Neural progenitor cell (in vitro differentiated cells): Measurements from ENCODE around the gene ACTR3. TPM values are rescaled to one million over a fixed set of nuclear protein-coding genes. Genes with fewer than 3 reads are reported as not detected.

Experiments
- DNase-seq: peaks from one replicate; pipeline ENCODE4 v3.0.0-alpha.2; 2016; ENCODE audit warnings: low spot score
- H2AFZ ChIP-seq: fragments of 200-600 bp; sonication (generic); replicated peaks from 2 replicates; pipeline ENCODE4 v1.6.1; 2016; ENCODE audit warnings: antibody characterized with exemption
- H3F3A ChIP-seq: fragments of 200-600 bp; sonication (generic); 2 replicates; pipeline ENCODE4 v1.6.1; 2016; ENCODE audit warnings: antibody characterized with exemption, low read depth
- H3K27ac ChIP-seq: fragments of 200-600 bp; sonication (generic); 2 replicates; pipeline ENCODE4 v1.5.1; 2016; ENCODE audit warnings: mild to moderate bottlenecking
- H3K27me3 ChIP-seq: fragments of 200-600 bp; sonication (generic); 2 replicates; pipeline ENCODE4 v1.6.1; 2016; ENCODE audit warnings: mild to moderate bottlenecking, moderate library complexity
- H3K36me3 ChIP-seq: fragments of 200-600 bp; sonication (generic); 2 replicates; pipeline ENCODE4 v1.5.1; 2016
- H3K4me1 ChIP-seq: fragments of 200-600 bp; sonication (generic); 2 replicates; pipeline ENCODE4 v1.6.1; 2016; ENCODE audit warnings: mixed run types
- H3K4me2 ChIP-seq: fragments of 200-600 bp; sonication (generic); 2 replicates; pipeline ENCODE4 v1.6.1; 2016
- H3K4me3 ChIP-seq: fragments of 200-600 bp; sonication (generic); 2 replicates; pipeline ENCODE4 v1.5.1; 2016
- H3K79me2 ChIP-seq: fragments of 200-600 bp; sonication (generic); 2 replicates; pipeline ENCODE4 v1.6.1; 2016; ENCODE audit warnings: low read depth
- H3K9ac ChIP-seq: fragments of 200-600 bp; sonication (generic); 2 replicates; pipeline ENCODE4 v1.6.1; 2016
- H3K9me3 ChIP-seq: fragments of 200-600 bp; sonication (generic); 2 replicates; pipeline ENCODE4 v1.5.1; 2016; ENCODE audit warnings: low read depth
- H4K20me1 ChIP-seq: fragments of 200-600 bp; sonication (generic); 2 replicates; pipeline ENCODE4 v1.6.1; 2016; ENCODE audit warnings: low read depth
- H3K27ac Mint-ChIP-seq: 3 replicates; pipeline ENCODE4 v1.8.0; 2021; ENCODE audit warnings: mixed read lengths
- H3K27me3 Mint-ChIP-seq: 2 replicates; pipeline ENCODE4 v1.8.0; 2022; ENCODE audit warnings: low read depth, mild to moderate bottlenecking, inconsistent platforms, moderate library complexity, mixed read lengths; ENCODE audit not compliant: insufficient read depth
- H3K36me3 Mint-ChIP-seq: 3 replicates; pipeline ENCODE4 v1.8.0; 2021; ENCODE audit warnings: mixed read lengths
- H3K4me1 Mint-ChIP-seq: 3 replicates; pipeline ENCODE4 v1.8.0; 2021; ENCODE audit warnings: mixed read lengths
- H3K4me3 Mint-ChIP-seq: 3 replicates; pipeline ENCODE4 v1.8.0; 2021; ENCODE audit warnings: mild to moderate bottlenecking, moderate library complexity, mixed read lengths
- H3K9me3 Mint-ChIP-seq: 3 replicates; pipeline ENCODE4 v1.8.0; 2020; ENCODE audit warnings: mixed read lengths
- EZH2 ChIP-seq: fragments of 200-600 bp; sonication (generic); IDR thresholded peaks from 2 replicates; pipeline ENCODE4 v1.6.1; 2017; ENCODE audit warnings: antibody characterized with exemption, mild to moderate bottlenecking, moderate library complexity
- EZH2phosphoT487 ChIP-seq: fragments of 200-600 bp; sonication (generic); IDR thresholded peaks from 2 replicates; pipeline ENCODE4 v1.6.1; 2017; ENCODE audit warnings: antibody characterized with exemption
- total RNA-seq: library from RNA; depleted of rRNA; stranded (reverse); fragments of >200 nt; gene quantifications from 2 replicates; pipeline ENCODE4 v1.2.3, GENCODE V29; 2015; ENCODE audit warnings: low replicate concordance
- TF ChIP-seq, protein P1 (sequence below): fragments of 200-600 bp; sonication (generic); IDR thresholded peaks from 2 replicates; pipeline ENCODE4 v1.5.1; 2017; ENCODE audit warnings: antibody characterized with exemption, mild to moderate bottlenecking

Gene ACTR3
- total RNA-seq, 1 donor from 2014 or later, result 175 TPM

DNA sequence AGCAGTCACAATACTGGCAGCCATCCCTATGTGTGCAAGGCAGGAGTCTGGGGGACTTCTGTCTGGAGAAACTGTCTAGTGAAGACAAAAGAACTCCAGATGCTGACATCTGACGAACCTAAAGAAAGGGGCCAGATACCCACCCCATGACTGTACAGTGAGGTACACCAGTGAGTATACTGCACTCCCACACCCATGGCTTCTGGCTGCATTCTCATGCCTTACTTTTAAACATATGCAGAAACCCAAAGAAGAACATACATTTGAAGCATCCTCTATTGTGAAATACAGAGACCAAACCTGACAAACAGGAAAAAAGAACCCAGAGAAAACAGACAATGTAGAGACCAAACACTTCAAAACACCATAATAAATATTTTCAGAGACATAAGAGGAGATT, 102.2 kb downstream of the ACTR3 start:
- Mint-ChIP-seq H3K36me3 (no peaks in the 10 kb centered on the region), H3K27ac (no peak overlapping the region), H3K9me3 (no peaks in the 10 kb centered on the region), H3K27me3 (peaks cover 11% of the 10 kb centered on the region), H3K4me1 (no peaks in the 10 kb centered on the region), H3K4me3 (no peak overlapping the region)
- Histone ChIP-seq H3K4me2 (no peak overlapping the region), H3K4me1 (no peaks in the 10 kb centered on the region), H3K4me3 (no peak overlapping the region), H3F3A (no peaks in the 10 kb centered on the region), H3K9me3 (no peaks in the 10 kb centered on the region), H3K9ac (no peak overlapping the region), H3K36me3 (no peaks in the 10 kb centered on the region), H4K20me1 (no peaks in the 10 kb centered on the region), H2AFZ (no peak overlapping the region), H3K27me3 (no peaks in the 10 kb centered on the region), H3K79me2 (no peaks in the 10 kb centered on the region), H3K27ac (no peak overlapping the region)
- TF ChIP-seq EZH2, result no peak
- TF ChIP-seq EZH2phosphoT487, result no peak
- TF ChIP-seq, protein P1, sequence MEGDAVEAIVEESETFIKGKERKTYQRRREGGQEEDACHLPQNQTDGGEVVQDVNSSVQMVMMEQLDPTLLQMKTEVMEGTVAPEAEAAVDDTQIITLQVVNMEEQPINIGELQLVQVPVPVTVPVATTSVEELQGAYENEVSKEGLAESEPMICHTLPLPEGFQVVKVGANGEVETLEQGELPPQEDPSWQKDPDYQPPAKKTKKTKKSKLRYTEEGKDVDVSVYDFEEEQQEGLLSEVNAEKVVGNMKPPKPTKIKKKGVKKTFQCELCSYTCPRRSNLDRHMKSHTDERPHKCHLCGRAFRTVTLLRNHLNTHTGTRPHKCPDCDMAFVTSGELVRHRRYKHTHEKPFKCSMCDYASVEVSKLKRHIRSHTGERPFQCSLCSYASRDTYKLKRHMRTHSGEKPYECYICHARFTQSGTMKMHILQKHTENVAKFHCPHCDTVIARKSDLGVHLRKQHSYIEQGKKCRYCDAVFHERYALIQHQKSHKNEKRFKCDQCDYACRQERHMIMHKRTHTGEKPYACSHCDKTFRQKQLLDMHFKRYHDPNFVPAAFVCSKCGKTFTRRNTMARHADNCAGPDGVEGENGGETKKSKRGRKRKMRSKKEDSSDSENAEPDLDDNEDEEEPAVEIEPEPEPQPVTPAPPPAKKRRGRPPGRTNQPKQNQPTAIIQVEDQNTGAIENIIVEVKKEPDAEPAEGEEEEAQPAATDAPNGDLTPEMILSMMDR, result no peak
- DNase-seq, result no peak

DNA sequence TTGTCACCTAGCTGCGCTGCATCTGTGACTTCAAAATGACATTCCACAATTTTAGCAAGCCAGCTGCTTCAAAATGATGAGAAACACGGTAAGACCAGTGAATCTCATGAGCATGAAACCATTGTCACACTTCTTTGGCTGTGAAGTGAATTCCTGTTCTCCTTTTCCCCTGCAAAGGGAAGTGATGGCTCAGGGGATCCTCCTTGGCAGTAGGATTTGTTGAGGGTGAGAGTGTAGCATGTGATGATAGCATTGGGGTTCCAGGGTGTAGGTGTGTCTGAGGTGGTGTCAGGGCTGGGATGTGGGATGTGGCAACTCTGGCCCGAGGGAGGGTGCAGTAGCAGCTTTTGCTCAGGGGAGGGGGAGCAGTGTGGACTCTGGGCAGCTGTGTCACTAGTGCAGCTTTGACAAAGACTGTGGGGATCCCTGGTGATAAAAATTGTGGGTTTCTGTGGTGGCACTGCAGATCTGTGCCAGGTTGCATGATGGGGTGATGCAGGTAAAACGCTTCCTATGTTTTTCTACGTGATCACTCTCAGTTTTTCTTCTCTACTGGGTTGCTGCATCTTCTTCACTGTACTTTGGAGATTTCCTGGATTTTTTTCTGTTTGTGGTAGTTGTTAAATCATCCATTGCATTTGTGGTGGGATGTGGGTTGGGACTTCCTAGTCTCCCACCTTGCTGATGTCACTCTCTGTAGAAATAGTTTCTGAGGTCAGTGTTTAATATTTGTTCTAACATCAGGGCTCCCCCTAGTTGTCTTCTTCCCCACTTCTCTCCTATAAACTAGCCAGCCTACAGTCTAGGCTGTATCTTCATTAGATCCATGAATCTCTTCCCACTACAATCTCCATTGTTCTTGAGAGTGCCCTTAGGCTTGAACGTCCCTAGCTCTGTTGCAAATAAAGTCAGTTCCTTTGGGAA, 107.0 kb downstream of the ACTR3 start:
- Histone ChIP-seq H2AFZ (no peak overlapping the region), H3K4me3 (no peak overlapping the region), H3K27ac (no peak overlapping the region), H3K27me3 (no peaks in the 10 kb centered on the region), H4K20me1 (no peaks in the 10 kb centered on the region), H3F3A (no peaks in the 10 kb centered on the region), H3K79me2 (no peaks in the 10 kb centered on the region), H3K4me1 (no peaks in the 10 kb centered on the region), H3K36me3 (no peaks in the 10 kb centered on the region), H3K9me3 (no peaks in the 10 kb centered on the region), H3K9ac (no peak overlapping the region), H3K4me2 (no peak overlapping the region)
- DNase-seq, result no peak
- no peaks in the 10 kb centered on the region for H3K36me3 Mint-ChIP-seq
- TF ChIP-seq EZH2 (no peak), EZH2phosphoT487 (no peak)
- TF ChIP-seq, protein P1, result no peak
- peaks cover 10% of the 10 kb centered on the region for H3K27me3 Mint-ChIP-seq
- no peaks in the 10 kb centered on the region for H3K9me3 Mint-ChIP-seq
- no peak overlapping the region for H3K4me3 Mint-ChIP-seq
- peaks cover 11% of the 10 kb centered on the region for H3K4me1 Mint-ChIP-seq
- H3K27ac Mint-ChIP-seq, result no peak overlapping the region

DNA sequence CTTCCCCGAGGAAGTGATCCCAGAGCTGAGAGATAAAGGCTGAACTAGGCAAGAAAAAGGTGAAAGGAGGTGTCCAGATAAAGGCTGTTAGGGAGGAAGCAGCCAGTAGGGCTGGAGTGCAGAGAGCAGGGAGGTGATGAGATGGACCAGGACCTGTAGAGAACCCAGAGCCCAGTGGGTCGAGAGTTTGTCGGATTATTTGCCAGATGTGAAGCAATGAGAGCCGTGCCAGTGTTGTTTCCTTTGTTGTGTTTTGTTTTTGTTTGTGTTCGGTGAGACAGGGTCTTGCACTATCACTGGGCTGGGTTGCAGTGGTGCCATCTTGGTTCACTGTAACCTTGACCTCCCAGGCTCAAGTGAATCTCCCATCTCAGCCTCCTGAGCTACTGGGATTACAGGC, 111.3 kb downstream of the ACTR3 start:
- TF ChIP-seq EZH2phosphoT487 (no peak), EZH2 (no peak)
- TF ChIP-seq, protein P1, result no peak
- Mint-ChIP-seq H3K4me3 (no peak overlapping the region), H3K27ac (peak overlapping the region; percentile 60), H3K27me3 (peaks cover 13% of the 10 kb centered on the region), H3K9me3 (peaks cover 6% of the 10 kb centered on the region), H3K4me1 (peaks cover 18% of the 10 kb centered on the region), H3K36me3 (no peaks in the 10 kb centered on the region)
- no peaks in the 10 kb centered on the region for H3K27me3 ChIP-seq
- no peak overlapping the region for H3K4me3 ChIP-seq
- no peaks in the 10 kb centered on the region for H3K4me1 ChIP-seq
- DNase-seq, result no peak
- no peaks in the 10 kb centered on the region for H3K9me3 ChIP-seq
- no peak overlapping the region for H2AFZ ChIP-seq
- no peaks in the 10 kb centered on the region for H4K20me1 ChIP-seq
- H3F3A ChIP-seq, result no peaks in the 10 kb centered on the region
- H3K9ac ChIP-seq, result no peak overlapping the region
- H3K27ac ChIP-seq, result no peak overlapping the region
- no peaks in the 10 kb centered on the region for H3K36me3 ChIP-seq
- no peak overlapping the region for H3K4me2 ChIP-seq
- H3K79me2 ChIP-seq, result no peaks in the 10 kb centered on the region
